Keratinocyte (primary cell): ENCODE results near the gene SRSF1. TPM values are rescaled to one million over a fixed set of nuclear protein-coding genes. Genes with fewer than 3 reads are reported as not detected.
A peak's percentile ranks its signal among the peaks of the same experiment; 100 is the strongest.

Experiments
- DNase-seq: peaks from one replicate; pipeline ENCODE4 v3.0.0-alpha.2; 2011; ENCODE audit warnings: low read depth, missing footprints, low spot score
- FAIRE-seq: peaks from 2 replicates; lab custom pipeline; 2011; peaks lifted over from hg19 to GRCh38; lab: Jason Lieb, UNC
- H2AFZ ChIP-seq: 2 replicates; pipeline ENCODE4 v1.6.0; 2012; ENCODE audit warnings: low read length, control low read depth, inconsistent platforms; ENCODE audit not compliant: control insufficient read depth
- H3K27ac ChIP-seq: 2 replicates; pipeline ENCODE4 v1.5.1; 2011; ENCODE audit warnings: low read length; ENCODE audit not compliant: control insufficient read depth, insufficient read depth
- H3K27me3 ChIP-seq: 3 replicates; pipeline ENCODE4 v1.6.0; 2011; ENCODE audit warnings: low read length; ENCODE audit not compliant: control insufficient read depth, insufficient read depth; ENCODE audit errors: extremely low read depth
- H3K36me3 ChIP-seq, 2 experiments: 2 replicates in 1 of 2; 3 replicates in 1 of 2; pipeline ENCODE4 v1.5.1; 2011; ENCODE audit warnings: low read length in 2 of 2, mild to moderate bottlenecking in 1 of 2; ENCODE audit not compliant: control insufficient read depth in 2 of 2, insufficient read depth in 2 of 2; ENCODE audit errors: extremely low read depth in 1 of 2
- H3K4me1 ChIP-seq: 3 replicates; pipeline ENCODE4 v1.5.1; 2011; ENCODE audit warnings: low read length; ENCODE audit not compliant: control insufficient read depth, insufficient read depth; ENCODE audit errors: extremely low read depth
- H3K4me2 ChIP-seq: 3 replicates; pipeline ENCODE4 v1.6.0; 2011; ENCODE audit warnings: low read depth, low read length; ENCODE audit not compliant: control insufficient read depth, insufficient read depth; ENCODE audit errors: extremely low read depth
- H3K4me3 ChIP-seq, 3 experiments: fragments of 200-600 bp in 1 of 3; sonication (generic) in 1 of 3; 2 replicates in 2 of 3; 3 replicates in 1 of 3; pipeline ENCODE4 v1.5.1; 2011 to 2016; ENCODE audit warnings: low read length in 3 of 3, mild to moderate bottlenecking in 3 of 3, control low read depth in 2 of 3, inconsistent platforms in 1 of 3, low read depth in 1 of 3, mixed read lengths in 1 of 3, mixed run types in 1 of 3, moderate library complexity in 1 of 3; ENCODE audit not compliant: control insufficient read depth in 2 of 3, insufficient read depth in 2 of 3; ENCODE audit errors: extremely low read depth in 1 of 3
- H3K79me2 ChIP-seq: 2 replicates; pipeline ENCODE4 v1.6.0; 2012; ENCODE audit warnings: low read length; ENCODE audit not compliant: control insufficient read depth, insufficient read depth
- H3K9ac ChIP-seq: 3 replicates; pipeline ENCODE4 v1.6.0; 2011; ENCODE audit warnings: low read length; ENCODE audit not compliant: control insufficient read depth, insufficient read depth; ENCODE audit errors: extremely low read depth
- H3K9me1 ChIP-seq: 3 replicates; pipeline ENCODE4 v1.6.0; 2011; ENCODE audit warnings: low read length; ENCODE audit not compliant: control insufficient read depth, insufficient read depth; ENCODE audit errors: extremely low read depth
- H3K9me3 ChIP-seq: 2 replicates; pipeline ENCODE4 v1.5.1; 2012; ENCODE audit warnings: low read depth, low read length; ENCODE audit not compliant: control insufficient read depth
- H4K20me1 ChIP-seq: 3 replicates; pipeline ENCODE4 v1.6.0; 2011; ENCODE audit warnings: low read length; ENCODE audit not compliant: control insufficient read depth, insufficient read depth; ENCODE audit errors: extremely low read depth
- EZH2 ChIP-seq: IDR thresholded peaks from one replicate; pipeline ENCODE4 v1.6.1; 2012; ENCODE audit warnings: inconsistent platforms, mild to moderate bottlenecking, low read length, moderate library complexity
- dilution Hi-C: fragments of 300-500 bp; cut with MboI; formaldehyde crosslinking; loops from one replicate; pipeline ENCODE4 v1.7.0; 2020; ENCODE audit warnings: low sequenced_read_pairs; ENCODE audit not compliant: extremely low pct_ligation_motif_present
- polyA plus RNA-seq, 5 experiments: library from polyadenylated mRNA; depleted of rRNA in 3 of 5; stranded (reverse) in 3 of 5; stranded (forward) in 1 of 5; unstranded in 1 of 5; fragments of >200 nt; gene quantifications; 1 replicate in 1 of 5; 2 replicates in 3 of 5; 3 replicates in 1 of 5; pipeline versions ENCODE4 v1.2.1 to v1.2.3, GENCODE V29; 2011 to 2012; ENCODE audit warnings: missing spikeins in 2 of 5, low read depth in 1 of 5, low replicate concordance in 1 of 5
- TF ChIP-seq, protein P1 (sequence below), 3 experiments: IDR thresholded peaks in 1 of 3; conservative IDR thresholded peaks in 1 of 3; optimal IDR thresholded peaks in 1 of 3; 2 replicates in 2 of 3; 3 replicates in 1 of 3; pipeline versions ENCODE3 to v1.5.1; 2011; ENCODE audit warnings: low read length in 3 of 3, mild to moderate bottlenecking in 3 of 3, moderate library complexity in 2 of 3, control low read depth in 1 of 3, inconsistent platforms in 1 of 3; ENCODE audit not compliant: insufficient read depth in 2 of 3; ENCODE audit errors: extremely low read depth in 1 of 3

SRSF1 gene
- polyA plus RNA-seq, 1 donor (not counting 4 experiments of a cell fraction or from before 2014, with no cell fraction given) = 272 TPM

DNA sequence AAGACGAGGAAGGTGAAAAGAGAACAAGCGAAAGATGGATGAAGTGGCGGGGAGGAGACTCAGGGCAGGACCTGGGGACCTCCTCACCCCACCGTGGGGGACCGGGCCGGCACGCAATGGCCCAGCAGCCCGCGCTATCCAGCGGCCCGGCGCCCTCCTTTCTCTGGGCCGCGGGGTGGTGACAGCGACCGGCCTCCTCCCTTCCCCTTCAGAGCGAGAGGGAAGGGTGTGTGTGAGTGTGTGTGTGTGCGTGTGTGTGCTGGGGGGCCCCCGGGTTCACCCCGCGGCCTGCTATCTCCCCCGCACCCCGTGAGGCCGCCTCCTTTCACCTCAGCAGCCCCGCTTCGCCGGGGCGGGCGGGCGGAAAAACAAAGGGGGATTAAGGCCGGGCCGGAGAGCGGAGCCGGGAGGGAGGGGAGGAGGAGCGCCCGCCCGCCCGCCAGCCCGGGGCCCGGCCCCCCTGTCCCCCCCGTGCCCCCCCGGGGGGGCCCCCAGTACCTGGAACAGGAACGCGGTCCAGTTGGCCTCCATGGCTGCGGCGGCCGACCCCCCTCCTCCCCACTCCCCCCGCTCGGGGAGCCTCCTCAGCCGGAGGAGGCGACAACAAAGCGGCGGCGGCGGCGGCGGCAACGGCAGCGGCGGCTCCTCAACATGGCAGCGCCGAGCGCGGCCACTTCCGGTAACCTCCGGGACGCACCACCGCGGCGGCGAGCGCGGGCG lies 19.3 kb downstream of the SRSF1 start, which contains the start of gene VEZF1:
Gene VEZF1, minus strand, starts transcription at position 674 of the 720 bp plus-strand sequence. Its CDS starts 143 bp downstream, at position 531.
- DNase-seq = no peak
- peak within 1 kb of the TSS; percentile 78 for H3K27ac ChIP-seq
- no peaks in the 10 kb centered on the region for H3K27me3 ChIP-seq
- peaks cover 27% of the 10 kb centered on the region for H3K4me1 ChIP-seq
- no peaks in the 10 kb centered on the region for H3K9me3 ChIP-seq
- peak within 1 kb of the TSS; percentile 87 for H3K4me2 ChIP-seq
- no peak for TF ChIP-seq EZH2
- TF ChIP-seq, protein P1, sequence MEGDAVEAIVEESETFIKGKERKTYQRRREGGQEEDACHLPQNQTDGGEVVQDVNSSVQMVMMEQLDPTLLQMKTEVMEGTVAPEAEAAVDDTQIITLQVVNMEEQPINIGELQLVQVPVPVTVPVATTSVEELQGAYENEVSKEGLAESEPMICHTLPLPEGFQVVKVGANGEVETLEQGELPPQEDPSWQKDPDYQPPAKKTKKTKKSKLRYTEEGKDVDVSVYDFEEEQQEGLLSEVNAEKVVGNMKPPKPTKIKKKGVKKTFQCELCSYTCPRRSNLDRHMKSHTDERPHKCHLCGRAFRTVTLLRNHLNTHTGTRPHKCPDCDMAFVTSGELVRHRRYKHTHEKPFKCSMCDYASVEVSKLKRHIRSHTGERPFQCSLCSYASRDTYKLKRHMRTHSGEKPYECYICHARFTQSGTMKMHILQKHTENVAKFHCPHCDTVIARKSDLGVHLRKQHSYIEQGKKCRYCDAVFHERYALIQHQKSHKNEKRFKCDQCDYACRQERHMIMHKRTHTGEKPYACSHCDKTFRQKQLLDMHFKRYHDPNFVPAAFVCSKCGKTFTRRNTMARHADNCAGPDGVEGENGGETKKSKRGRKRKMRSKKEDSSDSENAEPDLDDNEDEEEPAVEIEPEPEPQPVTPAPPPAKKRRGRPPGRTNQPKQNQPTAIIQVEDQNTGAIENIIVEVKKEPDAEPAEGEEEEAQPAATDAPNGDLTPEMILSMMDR (optimal IDR thresholded peaks at IDR 0.05 in 1 of 3, IDR thresholded peaks at IDR 0.05 in 1 of 3, conservative IDR thresholded peaks at IDR 0.05 in 1 of 3; ENCODE audit: extremely low read depth in 1 of 3, insufficient read depth in 2 of 3, low read length in 3 of 3) = no peak
- peak within 1 kb of the TSS; percentile 81 for H3K9ac ChIP-seq
- peak within 1 kb of the TSS; percentile 75 for H2AFZ ChIP-seq
- peaks cover under 1 to 7% of the 10 kb centered on the region in 2 experiments for H3K36me3 ChIP-seq
- peaks cover 44% of the 10 kb centered on the region for H3K79me2 ChIP-seq
- no peak for FAIRE-seq
- dilution Hi-C loops = no loop called here
- H3K9me1 ChIP-seq = peaks cover 2% of the 10 kb centered on the region
- H3K4me3 ChIP-seq = peak within 1 kb of the TSS; percentile 70 to 86 (median 82)
- peaks cover 2% of the 10 kb centered on the region for H4K20me1 ChIP-seq

DNA sequence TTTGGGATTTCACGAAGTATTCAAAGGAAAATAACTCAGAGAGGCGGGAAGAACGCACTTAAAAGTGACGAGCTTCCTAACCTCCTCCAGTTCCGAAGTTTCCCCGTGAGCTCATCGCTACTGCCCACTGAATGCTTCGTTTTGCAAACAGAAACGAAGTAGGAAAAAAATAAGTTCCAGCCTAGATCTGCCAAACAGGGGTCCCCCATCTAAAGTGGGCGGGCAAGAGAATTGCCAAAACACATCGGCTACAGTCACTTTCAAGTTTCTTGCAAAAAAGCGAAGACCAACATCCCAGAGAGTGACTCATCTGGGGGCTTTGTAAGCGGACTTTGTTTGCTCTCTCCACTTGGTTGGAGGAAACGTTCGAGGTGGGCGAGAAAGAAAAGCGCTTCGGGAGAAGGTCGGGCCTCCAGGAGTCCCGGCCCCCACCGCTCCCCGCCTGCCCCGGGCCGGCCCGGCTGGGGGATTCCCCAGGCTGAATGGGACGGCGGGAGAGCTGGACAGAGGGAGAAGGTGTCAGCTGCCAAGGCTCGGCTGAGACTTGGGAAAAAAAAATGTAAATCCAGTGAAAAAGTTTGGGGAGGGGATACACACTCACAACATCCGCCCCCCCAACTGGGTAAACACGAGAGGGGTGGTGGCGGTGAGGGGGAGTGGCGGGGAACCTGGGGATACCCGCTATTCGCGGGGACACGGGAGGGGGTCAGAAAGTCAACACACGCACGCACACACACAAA lies 20.0 kb downstream of the SRSF1 start:
- no peak for DNase-seq
- peaks cover 2% of the 10 kb centered on the region for H3K9me1 ChIP-seq
- H3K27ac ChIP-seq = peak overlapping the region; percentile 78
- peak overlapping the region; percentile 41 for H2AFZ ChIP-seq
- dilution Hi-C loops = no loop called here
- H3K36me3 ChIP-seq = peaks cover 4 to 12% of the 10 kb centered on the region in 2 experiments
- peak overlapping the region; percentile 87 for H3K4me2 ChIP-seq
- H3K27me3 ChIP-seq = no peaks in the 10 kb centered on the region
- peak overlapping the region; percentile 70 to 86 (median 82) for H3K4me3 ChIP-seq
- TF ChIP-seq, protein P1 (optimal IDR thresholded peaks at IDR 0.05 in 1 of 3, IDR thresholded peaks at IDR 0.05 in 1 of 3, conservative IDR thresholded peaks at IDR 0.05 in 1 of 3; ENCODE audit: extremely low read depth in 1 of 3, insufficient read depth in 2 of 3, low read length in 3 of 3) = no peak
- no peak for TF ChIP-seq EZH2
- no peaks in the 10 kb centered on the region for H3K9me3 ChIP-seq
- no peak for FAIRE-seq
- peak overlapping the region; percentile 81 for H3K9ac ChIP-seq
- peaks cover 2% of the 10 kb centered on the region for H4K20me1 ChIP-seq
- peaks cover 27% of the 10 kb centered on the region for H3K4me1 ChIP-seq
- H3K79me2 ChIP-seq = peaks cover 51% of the 10 kb centered on the region
